ENCODE results near the gene CDC25C.

The CDC25C gene

DNA sequence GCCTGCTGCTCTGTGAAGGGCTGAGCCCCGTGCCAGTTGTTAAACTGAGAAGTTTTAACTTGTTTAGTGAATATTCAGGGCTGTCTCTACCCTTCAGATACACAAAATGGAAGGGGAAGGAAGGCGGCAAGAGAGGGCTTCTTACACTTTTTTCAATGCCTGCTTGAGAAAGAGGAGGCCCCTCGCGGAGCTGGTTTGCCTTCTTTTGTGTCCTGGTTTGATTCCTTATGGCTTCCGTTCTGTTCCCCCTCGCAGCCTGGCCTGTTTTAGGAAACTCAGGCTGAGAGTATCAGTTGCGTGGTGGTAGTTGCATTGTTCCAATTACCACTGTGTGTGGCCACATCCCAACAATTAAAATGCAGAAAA, 7.5 kb upstream of the CDC25C start:
- Histone ChIP-seq H3K4me1 (ENCODE audit: low read length) (peaks cover 18% of the 10 kb centered on the region), H3K79me2 (ENCODE audit: low read length) (peaks cover 40% of the 10 kb centered on the region), H3K9me3 (ENCODE audit: insufficient read depth, low read length) (no peaks in the 10 kb centered on the region), H3K9ac (ENCODE audit: low read length) (peak overlapping the region; percentile 90), H2AFZ (ENCODE audit: low read depth, low read length) (no peak overlapping the region), H3K27me3 (ENCODE audit: low read depth, low read length) (no peaks in the 10 kb centered on the region), H3K36me3 (replicated peaks; ENCODE audit: low read depth, low read length) (peaks cover 13% of the 10 kb centered on the region), H4K20me1 (ENCODE audit: insufficient read depth, low read length) (peaks cover 18% of the 10 kb centered on the region), H3K4me2 (ENCODE audit: low read length) (peak overlapping the region; percentile 99), H3K4me3 (ENCODE audit: low read length) (peak overlapping the region; percentile 98), H3K27ac (ENCODE audit: low read length) (peak overlapping the region; percentile 82)
- TF ChIP-seq EZH2phosphoT487 (IDR thresholded peaks at IDR 0.05; ENCODE audit: low read depth) (no peak), CTCF (IDR thresholded peaks at IDR 0.05; ENCODE audit: low read depth, low read length) (no peak)

- peaks cover 18% of the 10 kb centered on the region for H3K4me1 ChIP-seq (ENCODE audit: low read length)
- peaks cover 9% of the 10 kb centered on the region for H3K36me3 ChIP-seq (replicated peaks; ENCODE audit: low read depth, low read length)
- H3K27ac ChIP-seq (ENCODE audit: low read length): peak overlapping the region; percentile 82
- H4K20me1 ChIP-seq (ENCODE audit: insufficient read depth, low read length): peaks cover 18% of the 10 kb centered on the region
- H3K79me2 ChIP-seq (ENCODE audit: low read length): peaks cover 40% of the 10 kb centered on the region
- H3K27me3 ChIP-seq (ENCODE audit: low read depth, low read length): no peaks in the 10 kb centered on the region
- H3K9ac ChIP-seq (ENCODE audit: low read length): peak overlapping the region; percentile 90
- H2AFZ ChIP-seq (ENCODE audit: low read depth, low read length): no peak overlapping the region
- no peaks in the 10 kb centered on the region for H3K9me3 ChIP-seq (ENCODE audit: insufficient read depth, low read length)
- peak overlapping the region; percentile 99 for H3K4me2 ChIP-seq (ENCODE audit: low read length)
- peak overlapping the region; percentile 98 for H3K4me3 ChIP-seq (ENCODE audit: low read length)
- TF ChIP-seq CTCF (IDR thresholded peaks at IDR 0.05; ENCODE audit: low read depth, low read length) (no peak), EZH2phosphoT487 (IDR thresholded peaks at IDR 0.05; ENCODE audit: low read depth) (no peak)
Measured at GRCh38 chr5:138338411-138339090, 6.9 kb upstream of the CDC25C start.

DNA sequence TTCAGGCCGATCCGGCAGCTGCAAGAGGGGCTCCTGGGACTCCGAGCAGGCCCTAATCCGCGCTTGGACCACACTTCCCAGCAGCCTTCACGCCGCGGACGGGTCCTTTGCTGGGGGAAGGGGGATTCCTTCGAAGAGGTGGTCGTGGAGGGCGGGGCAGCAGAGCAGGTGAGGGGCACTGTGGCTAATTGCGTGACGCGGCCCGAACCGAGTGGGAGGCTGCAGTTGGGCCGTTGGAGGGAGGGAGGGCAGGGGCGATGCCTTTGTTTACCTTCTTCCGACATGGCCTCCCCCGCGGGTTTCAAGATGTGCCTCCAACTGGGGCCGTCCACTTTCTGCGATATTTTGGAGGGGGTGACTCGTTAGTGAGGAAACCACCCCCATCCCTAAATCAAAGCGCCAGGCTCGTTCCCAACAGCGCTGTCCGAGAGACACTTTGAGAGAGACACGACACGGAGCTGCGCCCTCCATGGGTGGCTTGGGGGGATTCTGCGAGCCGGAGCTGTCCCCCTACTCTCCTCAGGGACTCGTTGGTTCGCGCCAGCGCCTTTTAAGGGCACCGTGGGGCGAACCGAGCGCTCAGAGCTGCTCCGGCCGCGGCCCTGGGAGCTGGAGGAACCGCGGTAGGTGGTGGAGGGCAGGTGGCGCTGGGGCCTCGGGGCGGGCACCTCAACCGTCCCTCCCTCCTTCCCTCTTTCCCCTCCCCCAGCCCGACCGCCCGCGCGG, 6.2 kb upstream of the CDC25C start, which contains the start of gene FAM53C:
FAM53C (plus strand) TSS at position 582 of the 726 bp plus-strand sequence. CDS start 3,070 bp downstream, outside the sequence.
- no peaks in the 10 kb centered on the region for H3K9me3 ChIP-seq (ENCODE audit: insufficient read depth, low read length)
- peaks cover 18% of the 10 kb centered on the region for H3K4me1 ChIP-seq (ENCODE audit: low read length)
- H3K27ac ChIP-seq (ENCODE audit: low read length): peak within 1 kb of the TSS; percentile 82
- H3K27me3 ChIP-seq (ENCODE audit: low read depth, low read length): no peaks in the 10 kb centered on the region
- H3K4me3 ChIP-seq (ENCODE audit: low read length): peak within 1 kb of the TSS; percentile 98
- H3K36me3 ChIP-seq (replicated peaks; ENCODE audit: low read depth, low read length): peaks cover 7% of the 10 kb centered on the region
- TF ChIP-seq EZH2phosphoT487 (IDR thresholded peaks at IDR 0.05; ENCODE audit: low read depth): no peak
- no peak for TF ChIP-seq CTCF (IDR thresholded peaks at IDR 0.05; ENCODE audit: low read depth, low read length)
- H2AFZ ChIP-seq (ENCODE audit: low read depth, low read length): peak within 1 kb of the TSS; percentile 87
- peaks cover 18% of the 10 kb centered on the region for H4K20me1 ChIP-seq (ENCODE audit: insufficient read depth, low read length)
- peaks cover 40% of the 10 kb centered on the region for H3K79me2 ChIP-seq (ENCODE audit: low read length)
- H3K9ac ChIP-seq (ENCODE audit: low read length): peak within 1 kb of the TSS; percentile 90
- H3K4me2 ChIP-seq (ENCODE audit: low read length): peak within 1 kb of the TSS; percentile 99

DNA sequence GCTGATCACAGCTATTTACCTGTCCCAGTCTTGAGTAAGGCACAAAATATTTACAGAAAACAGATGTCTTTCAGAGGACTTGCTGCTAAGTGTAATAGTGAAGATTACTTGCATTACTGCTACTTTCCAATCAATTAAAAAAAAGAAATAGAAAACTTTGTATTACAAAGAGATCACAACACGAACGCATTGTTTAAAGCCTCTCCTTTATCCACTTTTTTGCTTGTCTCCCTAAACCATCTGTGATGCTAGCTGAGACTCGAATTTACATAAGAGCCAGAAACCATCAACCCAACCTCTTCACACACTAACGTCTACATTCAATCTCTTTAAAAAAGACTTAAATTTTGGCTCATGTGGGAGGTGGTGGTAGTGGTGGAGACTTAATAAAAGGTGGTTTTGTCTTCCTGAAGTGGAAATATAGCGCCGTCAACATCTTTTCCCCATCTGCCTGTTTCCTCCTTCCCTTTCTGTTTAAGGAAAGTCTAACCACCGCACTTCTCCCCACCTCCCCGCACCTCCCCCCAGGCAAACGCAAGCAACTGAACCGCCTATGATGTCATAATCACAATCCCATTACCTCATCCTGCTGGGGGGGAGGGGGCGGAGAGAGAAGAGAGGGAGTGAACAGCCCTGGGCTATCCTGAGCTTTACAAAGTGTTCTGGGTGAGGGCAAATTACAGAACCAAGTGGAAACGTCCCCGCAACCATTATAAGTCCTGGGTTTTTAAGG, 5.5 kb upstream of the CDC25C start:
- Histone ChIP-seq H3K27me3 (ENCODE audit: low read depth, low read length) (no peaks in the 10 kb centered on the region), H3K4me2 (ENCODE audit: low read length) (peak overlapping the region; percentile 99), H3K4me3 (ENCODE audit: low read length) (peak overlapping the region; percentile 98), H3K4me1 (ENCODE audit: low read length) (peaks cover 18% of the 10 kb centered on the region), H3K79me2 (ENCODE audit: low read length) (peaks cover 40% of the 10 kb centered on the region), H3K27ac (ENCODE audit: low read length) (peak overlapping the region; percentile 82), H4K20me1 (ENCODE audit: insufficient read depth, low read length) (peaks cover 18% of the 10 kb centered on the region), H2AFZ (ENCODE audit: low read depth, low read length) (peak overlapping the region; percentile 87), H3K9ac (ENCODE audit: low read length) (peak overlapping the region; percentile 90), H3K9me3 (ENCODE audit: insufficient read depth, low read length) (no peaks in the 10 kb centered on the region), H3K36me3 (replicated peaks; ENCODE audit: low read depth, low read length) (peaks cover 7% of the 10 kb centered on the region)
- TF ChIP-seq CTCF (IDR thresholded peaks at IDR 0.05; ENCODE audit: low read depth, low read length) (no peak), EZH2phosphoT487 (IDR thresholded peaks at IDR 0.05; ENCODE audit: low read depth) (no peak)

Measured in OCI-LY3 (cell line).